Neural progenitor cell (in vitro differentiated cells): Measurements from ENCODE around the gene S100G. TPM values are rescaled to one million over a fixed set of nuclear protein-coding genes. Genes with fewer than 3 reads are reported as not detected.

ENCODE experiments used
- DNase-seq: peaks from one replicate; pipeline ENCODE4 v3.0.0-alpha.2; 2016; ENCODE audit warnings: low spot score
- H2AFZ ChIP-seq: fragments of 200-600 bp; sonication (generic); replicated peaks from 2 replicates; pipeline ENCODE4 v1.6.1; 2016; ENCODE audit warnings: antibody characterized with exemption
- H3F3A ChIP-seq: fragments of 200-600 bp; sonication (generic); 2 replicates; pipeline ENCODE4 v1.6.1; 2016; ENCODE audit warnings: antibody characterized with exemption, low read depth
- H3K27ac ChIP-seq: fragments of 200-600 bp; sonication (generic); 2 replicates; pipeline ENCODE4 v1.5.1; 2016; ENCODE audit warnings: mild to moderate bottlenecking
- H3K27me3 ChIP-seq: fragments of 200-600 bp; sonication (generic); 2 replicates; pipeline ENCODE4 v1.6.1; 2016; ENCODE audit warnings: mild to moderate bottlenecking, moderate library complexity
- H3K36me3 ChIP-seq: fragments of 200-600 bp; sonication (generic); 2 replicates; pipeline ENCODE4 v1.5.1; 2016
- H3K4me1 ChIP-seq: fragments of 200-600 bp; sonication (generic); 2 replicates; pipeline ENCODE4 v1.6.1; 2016; ENCODE audit warnings: mixed run types
- H3K4me2 ChIP-seq: fragments of 200-600 bp; sonication (generic); 2 replicates; pipeline ENCODE4 v1.6.1; 2016
- H3K4me3 ChIP-seq: fragments of 200-600 bp; sonication (generic); 2 replicates; pipeline ENCODE4 v1.5.1; 2016
- H3K79me2 ChIP-seq: fragments of 200-600 bp; sonication (generic); 2 replicates; pipeline ENCODE4 v1.6.1; 2016; ENCODE audit warnings: low read depth
- H3K9ac ChIP-seq: fragments of 200-600 bp; sonication (generic); 2 replicates; pipeline ENCODE4 v1.6.1; 2016
- H3K9me3 ChIP-seq: fragments of 200-600 bp; sonication (generic); 2 replicates; pipeline ENCODE4 v1.5.1; 2016; ENCODE audit warnings: low read depth
- H4K20me1 ChIP-seq: fragments of 200-600 bp; sonication (generic); 2 replicates; pipeline ENCODE4 v1.6.1; 2016; ENCODE audit warnings: low read depth
- H3K27ac Mint-ChIP-seq: 3 replicates; pipeline ENCODE4 v1.8.0; 2021; ENCODE audit warnings: mixed read lengths
- H3K27me3 Mint-ChIP-seq: 2 replicates; pipeline ENCODE4 v1.8.0; 2022; ENCODE audit warnings: low read depth, mild to moderate bottlenecking, inconsistent platforms, moderate library complexity, mixed read lengths; ENCODE audit not compliant: insufficient read depth
- H3K36me3 Mint-ChIP-seq: 3 replicates; pipeline ENCODE4 v1.8.0; 2021; ENCODE audit warnings: mixed read lengths
- H3K4me1 Mint-ChIP-seq: 3 replicates; pipeline ENCODE4 v1.8.0; 2021; ENCODE audit warnings: mixed read lengths
- H3K4me3 Mint-ChIP-seq: 3 replicates; pipeline ENCODE4 v1.8.0; 2021; ENCODE audit warnings: mild to moderate bottlenecking, moderate library complexity, mixed read lengths
- H3K9me3 Mint-ChIP-seq: 3 replicates; pipeline ENCODE4 v1.8.0; 2020; ENCODE audit warnings: mixed read lengths
- EZH2 ChIP-seq: fragments of 200-600 bp; sonication (generic); IDR thresholded peaks from 2 replicates; pipeline ENCODE4 v1.6.1; 2017; ENCODE audit warnings: antibody characterized with exemption, mild to moderate bottlenecking, moderate library complexity
- EZH2phosphoT487 ChIP-seq: fragments of 200-600 bp; sonication (generic); IDR thresholded peaks from 2 replicates; pipeline ENCODE4 v1.6.1; 2017; ENCODE audit warnings: antibody characterized with exemption
- total RNA-seq: library from RNA; depleted of rRNA; stranded (reverse); fragments of >200 nt; gene quantifications from 2 replicates; pipeline ENCODE4 v1.2.3, GENCODE V29; 2015; ENCODE audit warnings: low replicate concordance
- TF ChIP-seq, protein P1 (sequence below): fragments of 200-600 bp; sonication (generic); IDR thresholded peaks from 2 replicates; pipeline ENCODE4 v1.5.1; 2017; ENCODE audit warnings: antibody characterized with exemption, mild to moderate bottlenecking

Gene S100G
- total RNA-seq, 1 donor from 2014 or later: not detected

DNA sequence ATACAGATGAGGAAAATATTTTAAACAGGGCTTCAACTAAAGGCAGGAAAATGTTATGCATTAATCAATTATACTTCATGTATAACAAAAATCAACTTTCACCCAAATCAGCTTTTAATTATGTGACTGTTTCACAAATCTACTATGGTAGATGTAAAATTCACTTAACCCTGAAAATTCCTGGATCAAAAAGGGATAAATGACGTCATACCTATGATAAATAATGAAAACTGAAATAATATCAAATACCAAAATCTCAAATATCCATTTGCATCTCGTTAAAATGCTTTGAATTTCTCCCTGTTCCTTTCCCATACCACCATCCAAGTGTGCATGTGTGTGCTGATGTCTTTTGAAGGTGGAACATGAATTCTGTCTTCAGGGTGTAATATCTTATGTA, 11.5 kb downstream of the S100G start:
- TF ChIP-seq, protein P1, sequence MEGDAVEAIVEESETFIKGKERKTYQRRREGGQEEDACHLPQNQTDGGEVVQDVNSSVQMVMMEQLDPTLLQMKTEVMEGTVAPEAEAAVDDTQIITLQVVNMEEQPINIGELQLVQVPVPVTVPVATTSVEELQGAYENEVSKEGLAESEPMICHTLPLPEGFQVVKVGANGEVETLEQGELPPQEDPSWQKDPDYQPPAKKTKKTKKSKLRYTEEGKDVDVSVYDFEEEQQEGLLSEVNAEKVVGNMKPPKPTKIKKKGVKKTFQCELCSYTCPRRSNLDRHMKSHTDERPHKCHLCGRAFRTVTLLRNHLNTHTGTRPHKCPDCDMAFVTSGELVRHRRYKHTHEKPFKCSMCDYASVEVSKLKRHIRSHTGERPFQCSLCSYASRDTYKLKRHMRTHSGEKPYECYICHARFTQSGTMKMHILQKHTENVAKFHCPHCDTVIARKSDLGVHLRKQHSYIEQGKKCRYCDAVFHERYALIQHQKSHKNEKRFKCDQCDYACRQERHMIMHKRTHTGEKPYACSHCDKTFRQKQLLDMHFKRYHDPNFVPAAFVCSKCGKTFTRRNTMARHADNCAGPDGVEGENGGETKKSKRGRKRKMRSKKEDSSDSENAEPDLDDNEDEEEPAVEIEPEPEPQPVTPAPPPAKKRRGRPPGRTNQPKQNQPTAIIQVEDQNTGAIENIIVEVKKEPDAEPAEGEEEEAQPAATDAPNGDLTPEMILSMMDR: no peak
- TF ChIP-seq EZH2: no peak
- TF ChIP-seq EZH2phosphoT487: no peak
- H3K36me3 Mint-ChIP-seq: peaks cover 46% of the 10 kb centered on the region
- H3K27ac ChIP-seq: no peak overlapping the region
- no peaks in the 10 kb centered on the region for H3K79me2 ChIP-seq
- no peaks in the 10 kb centered on the region for H3K27me3 ChIP-seq
- H3K9me3 Mint-ChIP-seq: no peaks in the 10 kb centered on the region
- no peak overlapping the region for H3K4me3 Mint-ChIP-seq
- H2AFZ ChIP-seq: no peak overlapping the region
- no peak overlapping the region for H3K9ac ChIP-seq
- H3K4me1 ChIP-seq: no peaks in the 10 kb centered on the region
- no peak overlapping the region for H3K4me3 ChIP-seq
- H4K20me1 ChIP-seq: no peaks in the 10 kb centered on the region
- peaks cover 9% of the 10 kb centered on the region for H3K4me1 Mint-ChIP-seq
- H3K27me3 Mint-ChIP-seq: peaks cover 2% of the 10 kb centered on the region
- no peaks in the 10 kb centered on the region for H3K9me3 ChIP-seq
- H3K4me2 ChIP-seq: no peak overlapping the region
- H3K27ac Mint-ChIP-seq: no peak overlapping the region
- no peaks in the 10 kb centered on the region for H3F3A ChIP-seq
- H3K36me3 ChIP-seq: peaks cover 10% of the 10 kb centered on the region
- no peak for DNase-seq

DNA sequence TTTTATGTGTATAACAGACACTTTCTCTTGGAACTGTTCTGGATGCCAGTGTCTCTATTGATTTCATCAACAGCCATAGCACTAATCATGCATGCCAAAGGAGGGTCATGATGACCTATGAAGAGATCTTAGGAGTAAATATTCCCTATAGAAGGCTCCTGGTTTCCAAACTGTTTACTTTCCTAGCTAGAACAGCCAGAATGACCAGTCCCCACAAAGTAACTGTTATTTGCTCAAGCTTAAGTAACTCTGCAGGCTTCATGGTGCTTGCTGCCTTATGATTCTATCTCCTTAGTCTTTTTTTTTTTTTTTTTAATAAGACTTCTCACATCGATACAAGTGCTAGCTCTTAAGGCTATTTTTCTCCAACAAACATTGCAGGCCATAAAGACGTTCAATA, 12.4 kb downstream of the S100G start:
- no peaks in the 10 kb centered on the region for H3K79me2 ChIP-seq
- TF ChIP-seq EZH2: no peak
- TF ChIP-seq, protein P1: no peak
- TF ChIP-seq EZH2phosphoT487: no peak
- H3K27ac ChIP-seq: no peak overlapping the region
- H3K27me3 ChIP-seq: no peaks in the 10 kb centered on the region
- no peak for DNase-seq
- H3K27me3 Mint-ChIP-seq: peaks cover 2% of the 10 kb centered on the region
- peaks cover 50% of the 10 kb centered on the region for H3K36me3 Mint-ChIP-seq
- H3K27ac Mint-ChIP-seq: no peak overlapping the region
- H3K4me2 ChIP-seq: no peak overlapping the region
- no peak overlapping the region for H2AFZ ChIP-seq
- H3K36me3 ChIP-seq: peaks cover 10% of the 10 kb centered on the region
- no peaks in the 10 kb centered on the region for H3K9me3 ChIP-seq
- H3K9ac ChIP-seq: no peak overlapping the region
- no peaks in the 10 kb centered on the region for H4K20me1 ChIP-seq
- H3K4me1 Mint-ChIP-seq: peaks cover 15% of the 10 kb centered on the region
- peaks cover under 1% of the 10 kb centered on the region for H3F3A ChIP-seq
- H3K4me3 ChIP-seq: no peak overlapping the region
- no peaks in the 10 kb centered on the region for H3K9me3 Mint-ChIP-seq
- no peaks in the 10 kb centered on the region for H3K4me1 ChIP-seq
- no peak overlapping the region for H3K4me3 Mint-ChIP-seq

DNA sequence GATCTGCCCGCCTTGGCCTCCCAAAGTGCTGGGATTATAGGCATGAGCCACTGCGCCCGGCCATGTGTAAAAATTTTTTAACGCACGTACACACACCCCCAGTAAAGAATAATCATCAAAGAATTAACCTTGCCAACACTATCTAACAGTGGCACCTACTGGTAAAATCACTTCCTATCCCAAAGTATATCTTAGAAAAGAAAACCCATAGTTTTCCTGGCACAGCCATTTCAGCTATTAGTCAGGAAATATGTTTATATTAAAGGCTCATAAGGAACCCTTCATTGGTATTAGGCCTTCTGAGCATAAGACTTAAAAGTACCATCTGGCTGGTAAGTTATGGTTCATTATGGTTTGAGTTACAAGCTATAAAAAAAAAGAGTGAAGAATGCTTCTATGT, 14.1 kb downstream of the S100G start:
- peaks cover 10% of the 10 kb centered on the region for H3K36me3 ChIP-seq
- H3K4me2 ChIP-seq: no peak overlapping the region
- H2AFZ ChIP-seq: no peak overlapping the region
- Mint-ChIP-seq H3K4me1 (peaks cover 15% of the 10 kb centered on the region), H3K9me3 (no peaks in the 10 kb centered on the region), H3K27ac (no peak overlapping the region), H3K36me3 (peaks cover 45% of the 10 kb centered on the region), H3K27me3 (peaks cover 2% of the 10 kb centered on the region), H3K4me3 (no peak overlapping the region)
- no peak for TF ChIP-seq EZH2
- no peak for TF ChIP-seq EZH2phosphoT487
- TF ChIP-seq, protein P1: no peak
- DNase-seq: no peak
- H3F3A ChIP-seq: peaks cover 7% of the 10 kb centered on the region
- H3K4me3 ChIP-seq: no peak overlapping the region
- no peaks in the 10 kb centered on the region for H3K27me3 ChIP-seq
- H3K9ac ChIP-seq: no peak overlapping the region
- no peaks in the 10 kb centered on the region for H4K20me1 ChIP-seq
- no peaks in the 10 kb centered on the region for H3K79me2 ChIP-seq
- H3K4me1 ChIP-seq: no peaks in the 10 kb centered on the region
- H3K9me3 ChIP-seq: no peaks in the 10 kb centered on the region
- H3K27ac ChIP-seq: no peak overlapping the region
